ENCODE measurements around the gene SIRT4.
"Not testable (repeated sequence)": the region's sequence is repeated elsewhere in the genome, so short reads cannot be mapped to it uniquely, and the experiment has no call there.

SIRT4 gene

GRCh38 chr12:120335447-120335846, 33.3 kb downstream of the SIRT4 start:
- DNase-seq (ENCODE audit: low spot score), result peak; percentile 24

- not testable (repeated sequence) for DNase-seq (ENCODE audit: low spot score)
Measured at GRCh38 chr12:120336392-120336791, 34.3 kb downstream of the SIRT4 start.

GRCh38 chr12:120337730-120338129, 35.6 kb downstream of the SIRT4 start:
- no peak for DNase-seq (ENCODE audit: low spot score)

- no peak for DNase-seq (ENCODE audit: low spot score)
Measured at GRCh38 chr12:120339256-120339655, 37.1 kb downstream of the SIRT4 start.

- no peak for DNase-seq (ENCODE audit: low spot score)
Measured at GRCh38 chr12:120342175-120343038, 40.3 kb downstream of the SIRT4 start.

- no peak for DNase-seq (ENCODE audit: low spot score)
Measured at GRCh38 chr12:120343039-120343537, 41.0 kb downstream of the SIRT4 start.

- DNase-seq (ENCODE audit: low spot score), result no peak
Measured at GRCh38 chr12:120343692-120344091, 41.6 kb downstream of the SIRT4 start.

GRCh38 chr12:120346031-120346430, 43.9 kb downstream of the SIRT4 start:
- no peak for DNase-seq (ENCODE audit: low spot score)

- DNase-seq (ENCODE audit: low spot score), result no peak
Measured at GRCh38 chr12:120346681-120347080, 44.6 kb downstream of the SIRT4 start.

GRCh38 chr12:120347766-120348165, 45.6 kb downstream of the SIRT4 start:
- no peak for DNase-seq (ENCODE audit: low spot score)

- DNase-seq (ENCODE audit: low spot score), result no peak
Measured at GRCh38 chr12:120350576-120351350, 48.6 kb downstream of the SIRT4 start.

- no peak for DNase-seq (ENCODE audit: low spot score)
Measured at GRCh38 chr12:120352117-120352516, 50.0 kb downstream of the SIRT4 start.

- no peak for DNase-seq (ENCODE audit: low spot score)
Measured at GRCh38 chr12:120353136-120353535, 51.0 kb downstream of the SIRT4 start.

- DNase-seq (ENCODE audit: low spot score), result no peak
Measured at GRCh38 chr12:120353556-120354317, 51.6 kb downstream of the SIRT4 start.

- peak; percentile 71 for DNase-seq (ENCODE audit: low spot score)
Measured at GRCh38 chr12:120356567-120357030, 54.5 kb downstream of the SIRT4 start.

GRCh38 chr12:120357104-120357503, 55.0 kb downstream of the SIRT4 start:
- no peak for DNase-seq (ENCODE audit: low spot score)

- DNase-seq (ENCODE audit: low spot score), result no peak
Measured at GRCh38 chr12:120358412-120359100, 56.4 kb downstream of the SIRT4 start.

- DNase-seq (ENCODE audit: low spot score), result no peak
Measured at GRCh38 chr12:120359128-120359527, 57.0 kb downstream of the SIRT4 start.

- DNase-seq (ENCODE audit: low spot score), result no peak
Measured at GRCh38 chr12:120361506-120362208, 59.5 kb downstream of the SIRT4 start.
